Astrocyte (in vitro differentiated cells and primary cell): ENCODE measurements around the gene SERPINB6. TPM values are rescaled to one million over a fixed set of nuclear protein-coding genes. Genes with fewer than 3 reads are reported as not detected.

Source experiments
- DNase-seq: peaks from one replicate; pipeline ENCODE4 v3.0.0-alpha.2; 2010; ENCODE audit warnings: low read depth
- FAIRE-seq: peaks from 2 replicates; lab custom pipeline; 2011; peaks lifted over from hg19 to GRCh38; lab: Jason Lieb, UNC
- H2AFZ ChIP-seq: 2 replicates; pipeline ENCODE4 v1.6.0; 2012; ENCODE audit warnings: low read depth, low read length, inconsistent platforms
- H3K27ac ChIP-seq: 2 replicates; pipeline ENCODE4 v1.5.1; 2011; ENCODE audit warnings: low read depth, low read length, inconsistent platforms
- H3K27me3 ChIP-seq: 2 replicates; pipeline ENCODE4 v1.6.0; 2011; ENCODE audit warnings: low read length, inconsistent platforms; ENCODE audit not compliant: insufficient read depth
- H3K36me3 ChIP-seq: 2 replicates; pipeline ENCODE4 v1.5.1; 2011; ENCODE audit warnings: low read length, inconsistent platforms; ENCODE audit not compliant: insufficient read depth
- H3K4me1 ChIP-seq: 2 replicates; pipeline ENCODE4 v1.5.1; 2011; ENCODE audit warnings: low read length, inconsistent platforms; ENCODE audit not compliant: insufficient read depth
- H3K4me2 ChIP-seq: 2 replicates; pipeline ENCODE4 v1.6.0; 2012; ENCODE audit warnings: low read length, inconsistent platforms
- H3K4me3 ChIP-seq: 2 replicates; pipeline ENCODE4 v1.5.1; 2011; ENCODE audit warnings: low read depth, mild to moderate bottlenecking, low read length, inconsistent platforms; ENCODE audit not compliant: insufficient read depth
- H3K79me2 ChIP-seq: 2 replicates; pipeline ENCODE4 v1.6.0; 2012; ENCODE audit warnings: mild to moderate bottlenecking, low read length, inconsistent platforms; ENCODE audit not compliant: insufficient read depth
- H3K9ac ChIP-seq: 2 replicates; pipeline ENCODE4 v1.6.0; 2012; ENCODE audit warnings: mild to moderate bottlenecking, low read length, inconsistent platforms
- H3K9me3 ChIP-seq: 2 replicates; pipeline ENCODE4 v1.5.1; 2012; ENCODE audit warnings: low read depth, mild to moderate bottlenecking, low read length, inconsistent platforms; ENCODE audit not compliant: insufficient read depth
- H4K20me1 ChIP-seq: 2 replicates; pipeline ENCODE4 v1.6.0; 2012; ENCODE audit warnings: low read length, inconsistent platforms; ENCODE audit not compliant: insufficient read depth
- H3K27ac Mint-ChIP-seq: one replicate; pipeline ENCODE4 v1.8.0; 2021; ENCODE audit warnings: mild to moderate bottlenecking, mixed read lengths; ENCODE audit not compliant: unreplicated experiment
- H3K27me3 Mint-ChIP-seq: one replicate; pipeline ENCODE4 v1.8.0; 2021; ENCODE audit warnings: low read depth, mixed read lengths; ENCODE audit not compliant: unreplicated experiment
- H3K36me3 Mint-ChIP-seq: one replicate; pipeline ENCODE4 v1.8.0; 2021; ENCODE audit warnings: low read depth, mixed read lengths; ENCODE audit not compliant: unreplicated experiment
- H3K4me1 Mint-ChIP-seq: one replicate; pipeline ENCODE4 v1.8.0; 2021; ENCODE audit warnings: low read depth, mixed read lengths; ENCODE audit not compliant: unreplicated experiment
- H3K4me3 Mint-ChIP-seq: one replicate; pipeline ENCODE4 v1.8.0; 2021; ENCODE audit warnings: mild to moderate bottlenecking, moderate library complexity, mixed read lengths; ENCODE audit not compliant: unreplicated experiment
- H3K9me3 Mint-ChIP-seq: one replicate; pipeline ENCODE4 v1.8.0; 2021; ENCODE audit warnings: mild to moderate bottlenecking, mixed read lengths; ENCODE audit not compliant: unreplicated experiment
- EZH2 ChIP-seq: IDR thresholded peaks from 2 replicates; pipeline ENCODE4 v1.6.1; 2012; ENCODE audit warnings: mild to moderate bottlenecking, low read length, inconsistent platforms; ENCODE audit not compliant: insufficient read depth
- total RNA-seq: library from RNA; stranded (reverse); gene quantifications from 2 replicates; pipeline ENCODE4 v1.2.1, GENCODE V29; 2021
- TF ChIP-seq, protein P1 (sequence below): IDR thresholded peaks from 2 replicates; pipeline ENCODE4 v1.5.1; 2011; ENCODE audit warnings: low read depth, mild to moderate bottlenecking, inconsistent platforms, low read length, moderate library complexity; ENCODE audit not compliant: insufficient read depth

The SERPINB6 gene
- total RNA-seq, 1 donor from 2014 or later, result 68.4 TPM

DNA sequence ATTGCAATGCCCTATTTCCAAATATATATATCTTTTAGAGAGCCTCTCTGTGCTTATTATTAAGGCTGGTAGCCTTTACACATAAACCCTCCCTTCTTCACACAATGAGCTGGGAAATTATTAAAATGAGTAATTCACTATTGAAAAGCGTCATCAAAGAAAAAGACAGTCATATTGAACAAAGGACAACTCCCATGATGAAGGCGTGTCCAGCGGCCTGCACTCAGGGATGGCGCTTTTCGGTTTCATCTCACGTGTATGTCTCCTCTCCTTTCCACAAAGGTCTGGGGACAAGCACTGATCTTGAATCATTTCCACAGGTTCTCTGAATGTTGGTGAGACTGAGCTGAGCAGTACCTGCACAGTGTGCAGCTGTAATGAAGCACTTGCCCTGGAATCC, 71.8 kb downstream of the SERPINB6 start:
- Histone ChIP-seq H3K27ac (no peak overlapping the region), H3K4me1 (peaks cover 10% of the 10 kb centered on the region), H3K9ac (no peak overlapping the region), H3K9me3 (no peaks in the 10 kb centered on the region), H3K79me2 (no peaks in the 10 kb centered on the region), H2AFZ (no peak overlapping the region), H3K4me2 (no peak overlapping the region), H3K27me3 (no peaks in the 10 kb centered on the region), H3K4me3 (no peak overlapping the region), H4K20me1 (no peaks in the 10 kb centered on the region), H3K36me3 (no peaks in the 10 kb centered on the region)
- no peaks in the 10 kb centered on the region for H3K36me3 Mint-ChIP-seq
- no peak overlapping the region for H3K27ac Mint-ChIP-seq
- peaks cover 14% of the 10 kb centered on the region for H3K27me3 Mint-ChIP-seq
- no peak overlapping the region for H3K4me3 Mint-ChIP-seq
- no peak for TF ChIP-seq EZH2
- TF ChIP-seq, protein P1, sequence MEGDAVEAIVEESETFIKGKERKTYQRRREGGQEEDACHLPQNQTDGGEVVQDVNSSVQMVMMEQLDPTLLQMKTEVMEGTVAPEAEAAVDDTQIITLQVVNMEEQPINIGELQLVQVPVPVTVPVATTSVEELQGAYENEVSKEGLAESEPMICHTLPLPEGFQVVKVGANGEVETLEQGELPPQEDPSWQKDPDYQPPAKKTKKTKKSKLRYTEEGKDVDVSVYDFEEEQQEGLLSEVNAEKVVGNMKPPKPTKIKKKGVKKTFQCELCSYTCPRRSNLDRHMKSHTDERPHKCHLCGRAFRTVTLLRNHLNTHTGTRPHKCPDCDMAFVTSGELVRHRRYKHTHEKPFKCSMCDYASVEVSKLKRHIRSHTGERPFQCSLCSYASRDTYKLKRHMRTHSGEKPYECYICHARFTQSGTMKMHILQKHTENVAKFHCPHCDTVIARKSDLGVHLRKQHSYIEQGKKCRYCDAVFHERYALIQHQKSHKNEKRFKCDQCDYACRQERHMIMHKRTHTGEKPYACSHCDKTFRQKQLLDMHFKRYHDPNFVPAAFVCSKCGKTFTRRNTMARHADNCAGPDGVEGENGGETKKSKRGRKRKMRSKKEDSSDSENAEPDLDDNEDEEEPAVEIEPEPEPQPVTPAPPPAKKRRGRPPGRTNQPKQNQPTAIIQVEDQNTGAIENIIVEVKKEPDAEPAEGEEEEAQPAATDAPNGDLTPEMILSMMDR, result no peak
- peaks cover 12% of the 10 kb centered on the region for H3K4me1 Mint-ChIP-seq
- DNase-seq, result no peak
- no peaks in the 10 kb centered on the region for H3K9me3 Mint-ChIP-seq
- FAIRE-seq, result no peak

Other genes with a start within 250 kb of the SERPINB6 start
- gene MYLK4, start 220.6 kb downstream of the SERPINB6 start, total RNA-seq, result 0.23 and 0.55 TPM in 2 replicates
- 31.3 and 31.5 TPM in 2 replicates for gene WRNIP1, start 206.2 kb downstream of the SERPINB6 start, total RNA-seq
- 1.5 and 2.0 TPM in 2 replicates for gene SERPINB1, start 129.7 kb downstream of the SERPINB6 start, total RNA-seq
- gene SERPINB9, start 68.3 kb downstream of the SERPINB6 start, total RNA-seq, result 2.1 and 6.0 TPM in 2 replicates
- gene NQO2, start 28.3 kb upstream of the SERPINB6 start, total RNA-seq, result 9.4 and 12.4 TPM in 2 replicates
- 21.9 and 23.4 TPM in 2 replicates for gene RIPK1, start 96.9 kb upstream of the SERPINB6 start, total RNA-seq
- gene BPHL, start 147.1 kb upstream of the SERPINB6 start, total RNA-seq, result 22.7 and 23.1 TPM in 2 replicates
- 390 and 401 TPM in 2 replicates for gene TUBB2A, start 186.0 kb upstream of the SERPINB6 start, total RNA-seq